Measurements from ENCODE around the gene HNRNPK.

The HNRNPK gene

GRCh38 chr9:83979812-83980394, at the start of gene HNRNPK:
Gene HNRNPK (minus strand): TSS chr9:83980215. CDS start chr9:83978252, 1,963 bp downstream.
- in situ Hi-C loops (cut with MboI; ENCODE audit: low sequenced_read_pairs) = no loop called here

- in situ Hi-C loops (cut with MboI; ENCODE audit: low sequenced_read_pairs) = no loop called here
Measured at GRCh38 chr9:84027201-84027600, 47.2 kb upstream of the HNRNPK start.

GRCh38 chr9:84024041-84024575, 44.1 kb upstream of the HNRNPK start:
- in situ Hi-C loops (cut with MboI; ENCODE audit: low sequenced_read_pairs) = no loop called here

- in situ Hi-C loops (cut with MboI; ENCODE audit: low sequenced_read_pairs) = no loop called here
Measured at GRCh38 chr9:84007662-84008061, 27.6 kb upstream of the HNRNPK start.

GRCh38 chr9:84003246-84003645, 23.2 kb upstream of the HNRNPK start:
- in situ Hi-C loops (cut with MboI; ENCODE audit: low sequenced_read_pairs) = no loop called here

GRCh38 chr9:84002344-84002743, 22.3 kb upstream of the HNRNPK start:
- in situ Hi-C loops (cut with MboI; ENCODE audit: low sequenced_read_pairs) = no loop called here

- in situ Hi-C loops (cut with MboI; ENCODE audit: low sequenced_read_pairs) = no loop called here
Measured at GRCh38 chr9:84001621-84002020, 21.6 kb upstream of the HNRNPK start.

- in situ Hi-C loops (cut with MboI; ENCODE audit: low sequenced_read_pairs) = no loop called here
Measured at GRCh38 chr9:84000186-84000585, 20.2 kb upstream of the HNRNPK start.

- in situ Hi-C loops (cut with MboI; ENCODE audit: low sequenced_read_pairs) = no loop called here
Measured at GRCh38 chr9:83999141-83999918, 19.3 kb upstream of the HNRNPK start.

- in situ Hi-C loops (cut with MboI; ENCODE audit: low sequenced_read_pairs) = no loop called here
Measured at GRCh38 chr9:83996126-83996525, 16.1 kb upstream of the HNRNPK start.

GRCh38 chr9:83992901-83993300, 12.9 kb upstream of the HNRNPK start:
- in situ Hi-C loops (cut with MboI; ENCODE audit: low sequenced_read_pairs) = no loop called here

- in situ Hi-C loops (cut with MboI; ENCODE audit: low sequenced_read_pairs) = no loop called here
Measured at GRCh38 chr9:83992407-83992806, 12.4 kb upstream of the HNRNPK start.

GRCh38 chr9:83991355-83991754, 11.3 kb upstream of the HNRNPK start:
- in situ Hi-C loops (cut with MboI; ENCODE audit: low sequenced_read_pairs) = no loop called here

- in situ Hi-C loops (cut with MboI; ENCODE audit: low sequenced_read_pairs) = no loop called here
Measured at GRCh38 chr9:83988411-83988810, 8.4 kb upstream of the HNRNPK start.

GRCh38 chr9:83987402-83987791, 7.4 kb upstream of the HNRNPK start:
- in situ Hi-C loops (cut with MboI; ENCODE audit: low sequenced_read_pairs) = no loop called here

GRCh38 chr9:83986765-83987401, 6.9 kb upstream of the HNRNPK start:
- in situ Hi-C loops (cut with MboI; ENCODE audit: low sequenced_read_pairs) = no loop called here

- in situ Hi-C loops (cut with MboI; ENCODE audit: low sequenced_read_pairs) = no loop called here
Measured at GRCh38 chr9:83986195-83986594, 6.2 kb upstream of the HNRNPK start.

- in situ Hi-C loops (cut with MboI; ENCODE audit: low sequenced_read_pairs) = no loop called here
Measured at GRCh38 chr9:83981126-83981871, 1.3 kb upstream of the HNRNPK start.

GRCh38 chr9:83980395-83981125, 545 bp upstream of the HNRNPK start, which contains the start of gene RMI1:
Gene RMI1 (plus strand): TSS chr9:83980805. CDS start chr9:84000987, 20,182 bp downstream.
- in situ Hi-C loops (cut with MboI; ENCODE audit: low sequenced_read_pairs) = no loop called here

Measured in HL-60/S4 treated with phorbol 12-myristate 13-acetate at 8.2 ng/mL for 4 days and 3 days (cell line).